SK-N-SH treated with all-trans-retinoic acid at 6 μM for 48 hours (cell line): ENCODE results near the gene WASHC4.

Experiments used
- ATAC-seq: fragments of 200-7000 bp; cut with Tn5 transposase; 3 replicates; pipeline ENCODE4 v1.9.1; 2020; ENCODE audit warnings: mild to moderate bottlenecking, moderate library complexity
- ARNTL ChIP-seq: fragments of 450-650 bp; formaldehyde crosslinking; IDR thresholded peaks from 2 replicates; pipeline ENCODE4 v1.5.0; 2020; ENCODE audit warnings: low read depth, mild to moderate bottlenecking, moderate library complexity, borderline replicate concordance
- BACH2 ChIP-seq: fragments of 250-450 bp; sonication (Bioruptor Pico); IDR thresholded peaks from 2 replicates; pipeline ENCODE4 v1.9.0; 2021; ENCODE audit warnings: mild to moderate bottlenecking, borderline replicate concordance
- CREB5 ChIP-seq: fragments of 250-450 bp; sonication (Bioruptor Pico); IDR thresholded peaks from 2 replicates; pipeline ENCODE4 v1.5.1; 2020; ENCODE audit warnings: low read depth, mild to moderate bottlenecking, moderate library complexity
- CSDC2 ChIP-seq: fragments of 250-450 bp; sonication (Bioruptor Pico); IDR thresholded peaks from 2 replicates; pipeline ENCODE4 v1.5.0; 2020; ENCODE audit warnings: mild to moderate bottlenecking, moderate library complexity
- CSRNP3 ChIP-seq: fragments of 250-450 bp; sonication (Bioruptor Pico); IDR thresholded peaks from 2 replicates; pipeline ENCODE4 v1.5.1; 2021; ENCODE audit warnings: mild to moderate bottlenecking, moderate library complexity
- ESRRG ChIP-seq: fragments of 250-450 bp; sonication (Bioruptor Pico); IDR thresholded peaks from 2 replicates; pipeline ENCODE4 v1.6.1; 2021; ENCODE audit warnings: mild to moderate bottlenecking
- ISL1 ChIP-seq: fragments of 250-450 bp; sonication (Bioruptor Pico); IDR thresholded peaks from 2 replicates; pipeline ENCODE4 v2.1.2; 2022; ENCODE audit warnings: mild to moderate bottlenecking, moderate library complexity
- PATZ1 ChIP-seq: fragments of 250-450 bp; sonication (Bioruptor Pico); IDR thresholded peaks from 2 replicates; pipeline ENCODE4 v1.8.0; 2020; ENCODE audit warnings: mild to moderate bottlenecking, moderate library complexity, borderline replicate concordance
- POU6F1 ChIP-seq: fragments of 250-450 bp; sonication (Bioruptor Pico); IDR thresholded peaks from 2 replicates; pipeline ENCODE4 v1.8.0; 2021; ENCODE audit warnings: low read depth, mild to moderate bottlenecking, moderate library complexity, borderline replicate concordance
- PPARA ChIP-seq: fragments of 250-450 bp; sonication (Bioruptor Pico); IDR thresholded peaks from 2 replicates; pipeline ENCODE4 v1.5.0; 2020; ENCODE audit warnings: mild to moderate bottlenecking, borderline replicate concordance
- RARB ChIP-seq: fragments of 250-450 bp; sonication (Bioruptor Pico); IDR thresholded peaks from 2 replicates; pipeline ENCODE4 v1.8.0; 2021; ENCODE audit warnings: mild to moderate bottlenecking, moderate library complexity
- SNAI2 ChIP-seq: fragments of 250-450 bp; sonication (Bioruptor Pico); IDR thresholded peaks from 2 replicates; pipeline ENCODE4 v1.5.0; 2020; ENCODE audit warnings: mild to moderate bottlenecking, moderate library complexity
- TCF4 ChIP-seq: fragments of 250-450 bp; sonication (Bioruptor Pico); IDR thresholded peaks from 2 replicates; pipeline ENCODE4 v1.8.0; 2021; ENCODE audit warnings: mild to moderate bottlenecking, moderate library complexity, borderline replicate concordance
- TOX ChIP-seq: fragments of 250-450 bp; sonication (Bioruptor Pico); IDR thresholded peaks from 2 replicates; pipeline ENCODE4 v1.8.0; 2021; ENCODE audit warnings: mild to moderate bottlenecking, moderate library complexity, borderline replicate concordance
- ZC3H10 ChIP-seq: fragments of 250-450 bp; sonication (Bioruptor Pico); IDR thresholded peaks from 2 replicates; pipeline ENCODE4 v1.5.1; 2021; ENCODE audit warnings: mild to moderate bottlenecking, moderate library complexity
- ZFP3 ChIP-seq: fragments of 250-450 bp; sonication (Bioruptor Pico); IDR thresholded peaks from 2 replicates; pipeline ENCODE4 v1.5.0; 2020; ENCODE audit warnings: mild to moderate bottlenecking, moderate library complexity
- ZFP30 ChIP-seq: fragments of 450-650 bp; formaldehyde crosslinking; IDR thresholded peaks from 2 replicates; pipeline ENCODE4 v1.5.0; 2022; ENCODE audit warnings: mild to moderate bottlenecking, moderate library complexity
- ZNF565 ChIP-seq: fragments of 450-650 bp; formaldehyde crosslinking; conservative IDR thresholded peaks from 2 replicates; pipeline ENCODE4 v1.5.0; 2020; ENCODE audit warnings: low read depth, mild to moderate bottlenecking, moderate library complexity
- ZNF8 ChIP-seq: fragments of 450-650 bp; formaldehyde crosslinking; IDR thresholded peaks from 2 replicates; pipeline ENCODE4 v1.5.0; 2020; ENCODE audit warnings: mild to moderate bottlenecking, moderate library complexity

Gene WASHC4

GRCh38 chr12:105102673-105103072 lies 4.9 kb upstream of the WASHC4 start:
- TF ChIP-seq CSDC2 (no peak), ARNTL (CRISPR knock-in tag) (no peak), TCF4 (CRISPR knock-in tag) (no peak), ISL1 (CRISPR knock-in tag) (no peak), PATZ1 (CRISPR knock-in tag) (no peak), ZNF565 (CRISPR knock-in tag) (no peak), ESRRG (CRISPR knock-in tag) (no peak), PPARA (CRISPR knock-in tag) (no peak)
- ATAC-seq, result no peak

- no peak for ATAC-seq
Observed at GRCh38 chr12:105104762-105105161, 2.8 kb upstream of the WASHC4 start.

GRCh38 chr12:105106621-105107020 lies 910 bp upstream of the WASHC4 start:
- no peak for ATAC-seq
- no peak for TF ChIP-seq ISL1 (CRISPR knock-in tag)
- no peak for TF ChIP-seq PPARA (CRISPR knock-in tag)
- no peak for TF ChIP-seq POU6F1 (CRISPR knock-in tag)
- TF ChIP-seq ARNTL (CRISPR knock-in tag), result no peak
- TF ChIP-seq RARB (CRISPR knock-in tag), result no peak
- no peak for TF ChIP-seq PATZ1 (CRISPR knock-in tag)
- TF ChIP-seq ZNF8 (CRISPR knock-in tag), result no peak
- no peak for TF ChIP-seq ESRRG (CRISPR knock-in tag)
- TF ChIP-seq ZFP30 (CRISPR knock-in tag), result no peak
- no peak for TF ChIP-seq CSDC2
- no peak for TF ChIP-seq ZFP3
- no peak for TF ChIP-seq BACH2
- TF ChIP-seq SNAI2 (CRISPR knock-in tag), result no peak
- TF ChIP-seq TCF4 (CRISPR knock-in tag), result no peak
- no peak for TF ChIP-seq CREB5 (CRISPR knock-in tag)
- TF ChIP-seq CSRNP3 (CRISPR knock-in tag), result no peak
- TF ChIP-seq ZC3H10 (CRISPR knock-in tag), result no peak
- TF ChIP-seq, all 23 proteins: peak for 0

More at GRCh38 chr12:105104762-105105161, 2.8 kb upstream of the WASHC4 start:
- no peak for TF ChIP-seq CSDC2
- peak; percentile 94 for TF ChIP-seq ZNF8 (CRISPR knock-in tag)

- TF ChIP-seq TCF4 (CRISPR knock-in tag), result no peak
- TF ChIP-seq ARNTL (CRISPR knock-in tag), result no peak
- no peak for TF ChIP-seq TOX (CRISPR knock-in tag)
- peak; percentile 94 for TF ChIP-seq ZFP3
- no peak for TF ChIP-seq CSRNP3 (CRISPR knock-in tag)
- ATAC-seq, result peak; percentile 50
Observed at GRCh38 chr12:105107171-105107493, 399 bp upstream of the WASHC4 start.
